H9 (cell line): ENCODE results near the gene MMP25. TPM values are rescaled to one million over a fixed set of nuclear protein-coding genes. Genes with fewer than 3 reads are reported as not detected.

Experiments
- DNase-seq: peaks from one replicate; pipeline ENCODE4 v3.0.0-alpha.2; 2017
- H2AFZ ChIP-seq: one replicate; pipeline ENCODE4 v1.6.1; 2013; ENCODE audit warnings: mild to moderate bottlenecking, low read length, control low read depth, moderate library complexity
- H2AK5ac ChIP-seq: 2 replicates; pipeline ENCODE4 v1.6.1; 2013; ENCODE audit warnings: low read length, control low read depth, mixed read lengths; ENCODE audit not compliant: insufficient read length
- H2BK120ac ChIP-seq: one replicate; pipeline ENCODE4 v1.6.1; 2013; ENCODE audit warnings: low read depth, mild to moderate bottlenecking, low read length, control low read depth, inconsistent platforms; ENCODE audit not compliant: poor library complexity, severe bottlenecking
- H2BK12ac ChIP-seq: 2 replicates; pipeline ENCODE4 v1.6.1; 2013; ENCODE audit warnings: low read length, control low read depth, mixed read lengths, low read depth; ENCODE audit not compliant: insufficient read length
- H2BK15ac ChIP-seq: 2 replicates; pipeline ENCODE4 v1.6.1; 2013; ENCODE audit warnings: low read depth, low read length, control low read depth
- H2BK20ac ChIP-seq: one replicate; pipeline ENCODE4 v1.6.1; 2013; ENCODE audit warnings: low read depth, mild to moderate bottlenecking, low read length, control low read depth, inconsistent platforms; ENCODE audit not compliant: poor library complexity, severe bottlenecking
- H2BK5ac ChIP-seq: 2 replicates; pipeline ENCODE4 v1.6.1; 2013; ENCODE audit warnings: low read length, control low read depth, mixed read lengths; ENCODE audit not compliant: insufficient read length
- H3K14ac ChIP-seq: 2 replicates; pipeline ENCODE4 v1.6.1; 2013; ENCODE audit warnings: low read length, control low read depth; ENCODE audit not compliant: insufficient read depth
- H3K18ac ChIP-seq: 2 replicates; pipeline ENCODE4 v1.6.1; 2013; ENCODE audit warnings: low read depth, mild to moderate bottlenecking, mixed read lengths, low read length, control low read depth; ENCODE audit not compliant: insufficient read length
- H3K23ac ChIP-seq: 2 replicates; pipeline ENCODE4 v1.6.1; 2013; ENCODE audit warnings: low read length, control low read depth, mixed read lengths, low read depth; ENCODE audit not compliant: insufficient read length
- H3K23me2 ChIP-seq: 2 replicates; pipeline ENCODE4 v1.6.1; 2013; ENCODE audit warnings: low read depth, mild to moderate bottlenecking, mixed read lengths, low read length, control low read depth; ENCODE audit not compliant: insufficient read length, poor library complexity, severe bottlenecking
- H3K27ac ChIP-seq: 2 replicates; pipeline ENCODE4 v1.5.1; 2013; ENCODE audit warnings: low read length, control low read depth, mixed read lengths, low read depth; ENCODE audit not compliant: insufficient read length
- H3K27me3 ChIP-seq: 2 replicates; pipeline ENCODE4 v1.6.1; 2013; ENCODE audit warnings: low read length, control low read depth, inconsistent platforms; ENCODE audit not compliant: insufficient read depth
- H3K4ac ChIP-seq: 2 replicates; pipeline ENCODE4 v1.6.1; 2013; ENCODE audit warnings: low read depth, mild to moderate bottlenecking, control low read depth, inconsistent platforms, low read length, moderate library complexity
- H3K4me1 ChIP-seq: 2 replicates; pipeline ENCODE4 v1.6.1; 2013; ENCODE audit warnings: low read length, control low read depth, inconsistent platforms; ENCODE audit not compliant: insufficient read depth
- H3K4me2 ChIP-seq: 2 replicates; pipeline ENCODE4 v1.6.1; 2013; ENCODE audit warnings: low read length, control low read depth, mixed read lengths; ENCODE audit not compliant: insufficient read length, insufficient read depth
- H3K56ac ChIP-seq: 2 replicates; pipeline ENCODE4 v1.6.1; 2013; ENCODE audit warnings: low read depth, mild to moderate bottlenecking, mixed read lengths, low read length, control low read depth; ENCODE audit not compliant: insufficient read length
- H3K79me1 ChIP-seq: 2 replicates; pipeline ENCODE4 v1.6.1; 2013; ENCODE audit warnings: low read depth, mild to moderate bottlenecking, moderate library complexity, low read length, control low read depth, inconsistent platforms; ENCODE audit not compliant: insufficient read depth, poor library complexity, severe bottlenecking
- H3K79me2 ChIP-seq: 2 replicates; pipeline ENCODE4 v1.6.1; 2013; ENCODE audit warnings: low read length, control low read depth, inconsistent platforms; ENCODE audit not compliant: insufficient read depth
- H3K9ac ChIP-seq: 2 replicates; pipeline ENCODE4 v1.6.1; 2013; ENCODE audit warnings: low read length, control low read depth, mixed read lengths; ENCODE audit not compliant: insufficient read length; ENCODE audit errors: extremely low read depth
- H3K9me3 ChIP-seq: one replicate; pipeline ENCODE4 v1.6.1; 2013; ENCODE audit warnings: low read depth, low read length, inconsistent platforms; ENCODE audit not compliant: control insufficient read depth
- H3T11ph ChIP-seq: one replicate; pipeline ENCODE4 v1.6.1; 2013; ENCODE audit warnings: mild to moderate bottlenecking, low read length, control low read depth, inconsistent platforms
- H4K20me1 ChIP-seq: one replicate; pipeline ENCODE4 v1.6.1; 2013; ENCODE audit not compliant: control insufficient read depth, insufficient read length, insufficient read depth
- H4K5ac ChIP-seq: 2 replicates; pipeline ENCODE4 v1.6.1; 2013; ENCODE audit warnings: low read depth, mild to moderate bottlenecking, mixed read lengths, low read length, control low read depth; ENCODE audit not compliant: insufficient read length
- H4K8ac ChIP-seq: replicated peaks from 2 replicates; pipeline ENCODE4 v1.6.1; 2013; ENCODE audit warnings: low read length, control low read depth, mixed read lengths, low read depth; ENCODE audit not compliant: insufficient read length
- H4K91ac ChIP-seq: 2 replicates; pipeline ENCODE4 v1.6.1; 2013; ENCODE audit warnings: low read depth, mild to moderate bottlenecking, moderate library complexity, mixed read lengths, low read length, control low read depth; ENCODE audit not compliant: insufficient read length
- H3K27ac Mint-ChIP-seq, 3 experiments: 2 replicates in 2 of 3; 3 replicates in 1 of 3; pipeline ENCODE4 v1.8.0; 2020 to 2021; ENCODE audit warnings: mixed read lengths in 3 of 3, mild to moderate bottlenecking in 1 of 3, moderate library complexity in 1 of 3
- H3K27me3 Mint-ChIP-seq: 2 replicates; pipeline ENCODE4 v1.8.0; 2021; ENCODE audit warnings: low read depth, mild to moderate bottlenecking, moderate library complexity, mixed read lengths
- H3K36me3 Mint-ChIP-seq, 3 experiments: 2 replicates in 2 of 3; 3 replicates in 1 of 3; pipeline ENCODE4 v1.8.0; 2020 to 2021; ENCODE audit warnings: low read depth in 3 of 3, mixed read lengths in 3 of 3; ENCODE audit not compliant: insufficient read depth in 1 of 3
- H3K4me1 Mint-ChIP-seq, 2 experiments: 2 replicates each; pipeline ENCODE4 v1.8.0; 2020; ENCODE audit warnings: mixed read lengths in 2 of 2
- H3K4me3 Mint-ChIP-seq, 2 experiments: 2 replicates in 1 of 2; 3 replicates in 1 of 2; pipeline ENCODE4 v1.8.0; 2020 to 2021; ENCODE audit warnings: mild to moderate bottlenecking in 2 of 2, mixed read lengths in 2 of 2, moderate library complexity in 1 of 2
- H3K9me3 Mint-ChIP-seq, 2 experiments: 2 replicates in 1 of 2; 3 replicates in 1 of 2; pipeline ENCODE4 v1.8.0; 2020; ENCODE audit warnings: mild to moderate bottlenecking in 2 of 2, mixed read lengths in 2 of 2, moderate library complexity in 1 of 2
- WGBS: extraction: QIAGEN DNeasy Blood & Tissue Kit; methylation state at CpG from one replicate; pipeline ENCODE4 v1.1.7; 2013; ENCODE audit warnings: missing lambda C conversion rate, low lambda C conversion rate, mixed read lengths; ENCODE audit not compliant: insufficient read length; ENCODE audit errors: extremely low coverage; 5-methylcytosine and 5-hydroxymethylcytosine counted together
- total RNA-seq: library from RNA; stranded (reverse); gene quantifications from 2 replicates; pipeline ENCODE4 v1.2.1, GENCODE V29; 2021
- TF ChIP-seq, protein P1 (sequence below): fragments of 200-600 bp; sonication (generic); conservative IDR thresholded peaks from 3 replicates; pipeline ENCODE4 v1.8.0; 2021; ENCODE audit warnings: antibody characterized with exemption, mild to moderate bottlenecking

MMP25 gene
- total RNA-seq, 1 experiment from 2014 or later, result 13.5 TPM

DNA sequence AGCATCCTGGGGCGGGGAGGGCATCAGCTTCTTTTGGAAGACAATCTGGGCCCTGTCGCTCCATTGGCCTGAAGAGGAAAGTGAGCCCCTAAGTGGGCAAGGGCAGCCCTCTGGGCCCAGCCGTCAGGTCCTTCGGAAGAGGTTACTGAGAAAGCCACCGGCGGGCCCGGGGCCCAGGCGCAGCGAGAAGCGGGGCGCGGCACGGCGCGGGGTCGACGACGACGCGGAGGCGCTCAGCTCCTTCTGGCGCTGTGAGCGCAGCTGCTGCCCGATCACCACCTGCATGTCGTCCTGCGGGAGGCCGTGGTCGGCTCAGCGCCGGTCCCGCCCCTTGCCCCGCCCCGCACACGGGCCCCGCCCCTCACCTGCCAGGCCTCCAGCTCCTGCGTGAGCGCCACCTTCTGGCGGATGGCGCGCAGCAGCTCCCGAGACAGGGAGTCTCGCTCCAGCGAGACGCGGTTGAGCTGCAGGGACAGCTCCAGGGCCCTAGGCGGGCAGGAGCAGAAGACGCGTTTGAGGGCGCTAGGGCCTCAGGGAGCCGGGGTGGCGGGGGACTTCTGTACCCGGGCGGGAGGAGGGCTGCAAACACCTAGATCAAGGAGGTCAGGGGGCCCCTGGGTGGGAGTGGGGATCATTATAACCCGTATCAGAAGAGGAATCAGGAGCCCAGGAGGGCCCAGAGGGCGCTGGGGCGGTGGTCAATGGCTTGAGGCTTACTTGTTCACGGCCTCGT, 18.2 kb upstream of the MMP25 start:
- Histone ChIP-seq H3K27ac (no peak overlapping the region), H3K56ac (no peak overlapping the region), H3K14ac (no peak overlapping the region), H2AFZ (no peak overlapping the region), H2BK15ac (no peak overlapping the region), H4K8ac (no peak overlapping the region), H3K4ac (no peak overlapping the region), H3K79me1 (no peaks in the 10 kb centered on the region), H4K5ac (no peak overlapping the region), H3T11ph (no peak overlapping the region), H3K23ac (no peak overlapping the region), H3K9ac (no peak overlapping the region), H4K20me1 (peaks cover 3% of the 10 kb centered on the region), H4K91ac (no peak overlapping the region), H2BK12ac (no peak overlapping the region), H3K23me2 (peaks cover 3% of the 10 kb centered on the region), H2BK20ac (no peak overlapping the region), H3K9me3 (no peaks in the 10 kb centered on the region), H3K27me3 (no peaks in the 10 kb centered on the region), H2BK120ac (no peak overlapping the region), H2AK5ac (no peak overlapping the region), H3K4me1 (no peaks in the 10 kb centered on the region), H3K4me2 (no peak overlapping the region), H3K18ac (no peak overlapping the region), H2BK5ac (no peak overlapping the region), H3K79me2 (no peaks in the 10 kb centered on the region)
- H3K36me3 Mint-ChIP-seq, result peaks cover 13 to 38% (median 34%) of the 10 kb centered on the region in 3 experiments
- H3K27me3 Mint-ChIP-seq, result peaks cover 9% of the 10 kb centered on the region
- H3K9me3 Mint-ChIP-seq, result no peaks in the 10 kb centered on the region
- H3K4me3 Mint-ChIP-seq, result peak overlapping the region in 1 of 2 experiments; percentile 51; a peak in 2 of 5 replicates
- H3K4me1 Mint-ChIP-seq, result peaks cover 14 to 43% of the 10 kb centered on the region in 2 experiments
- no CpG with 5 or more reads among the region's 58 CpGs for WGBS
- DNase-seq, result peak; percentile 97
- TF ChIP-seq, protein P1, sequence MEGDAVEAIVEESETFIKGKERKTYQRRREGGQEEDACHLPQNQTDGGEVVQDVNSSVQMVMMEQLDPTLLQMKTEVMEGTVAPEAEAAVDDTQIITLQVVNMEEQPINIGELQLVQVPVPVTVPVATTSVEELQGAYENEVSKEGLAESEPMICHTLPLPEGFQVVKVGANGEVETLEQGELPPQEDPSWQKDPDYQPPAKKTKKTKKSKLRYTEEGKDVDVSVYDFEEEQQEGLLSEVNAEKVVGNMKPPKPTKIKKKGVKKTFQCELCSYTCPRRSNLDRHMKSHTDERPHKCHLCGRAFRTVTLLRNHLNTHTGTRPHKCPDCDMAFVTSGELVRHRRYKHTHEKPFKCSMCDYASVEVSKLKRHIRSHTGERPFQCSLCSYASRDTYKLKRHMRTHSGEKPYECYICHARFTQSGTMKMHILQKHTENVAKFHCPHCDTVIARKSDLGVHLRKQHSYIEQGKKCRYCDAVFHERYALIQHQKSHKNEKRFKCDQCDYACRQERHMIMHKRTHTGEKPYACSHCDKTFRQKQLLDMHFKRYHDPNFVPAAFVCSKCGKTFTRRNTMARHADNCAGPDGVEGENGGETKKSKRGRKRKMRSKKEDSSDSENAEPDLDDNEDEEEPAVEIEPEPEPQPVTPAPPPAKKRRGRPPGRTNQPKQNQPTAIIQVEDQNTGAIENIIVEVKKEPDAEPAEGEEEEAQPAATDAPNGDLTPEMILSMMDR, result peak; percentile 93
- H3K27ac Mint-ChIP-seq, result no peak overlapping the region
